Upper lobe of left lung (tissue), 4 donors: ENCODE data around the gene CHCHD4.

Source experiments
- CTCF ChIP-seq, 6 experiments: fragments of 450-650 bp in 4 of 6; fragments of 200-600 bp in 2 of 6; sonication (generic) in 2 of 6; IDR thresholded peaks; one replicate each; pipeline ENCODE4 v1.5.1; 2016 to 2019; ENCODE audit warnings: antibody characterized with exemption in 6 of 6
- EP300 ChIP-seq, 4 donors: sonication (generic); formaldehyde crosslinking; IDR thresholded peaks; one replicate each; pipeline ENCODE4 v1.5.1; 2017; ENCODE audit warnings: antibody characterized with exemption in 4 of 4, control low read depth in 2 of 4
- POLR2A ChIP-seq, 4 donors: fragments of 450-650 bp; IDR thresholded peaks; one replicate each; pipeline ENCODE4 v1.5.1; 2016 to 2017; ENCODE audit warnings: antibody characterized with exemption in 4 of 4, mild to moderate bottlenecking in 2 of 4
- POLR2AphosphoS5 ChIP-seq, 2 donors: sonication (generic); formaldehyde crosslinking; IDR thresholded peaks; one replicate each; pipeline ENCODE4 v1.5.1; 2017; ENCODE audit warnings: antibody characterized with exemption in 2 of 2

GRCh38 chr3:14151471-14152083 is 26.9 kb upstream of the CHCHD4 start:
- TF ChIP-seq CTCF (IDR thresholded peaks at IDR 0.05): no peak
- no peak for TF ChIP-seq POLR2AphosphoS5 (IDR thresholded peaks at IDR 0.05)
- no peak for TF ChIP-seq POLR2A (IDR thresholded peaks at IDR 0.05)
- TF ChIP-seq EP300 (IDR thresholded peaks at IDR 0.05): no peak
